Measurements from ENCODE around the gene MPIG6B.

Gene MPIG6B

DNA sequence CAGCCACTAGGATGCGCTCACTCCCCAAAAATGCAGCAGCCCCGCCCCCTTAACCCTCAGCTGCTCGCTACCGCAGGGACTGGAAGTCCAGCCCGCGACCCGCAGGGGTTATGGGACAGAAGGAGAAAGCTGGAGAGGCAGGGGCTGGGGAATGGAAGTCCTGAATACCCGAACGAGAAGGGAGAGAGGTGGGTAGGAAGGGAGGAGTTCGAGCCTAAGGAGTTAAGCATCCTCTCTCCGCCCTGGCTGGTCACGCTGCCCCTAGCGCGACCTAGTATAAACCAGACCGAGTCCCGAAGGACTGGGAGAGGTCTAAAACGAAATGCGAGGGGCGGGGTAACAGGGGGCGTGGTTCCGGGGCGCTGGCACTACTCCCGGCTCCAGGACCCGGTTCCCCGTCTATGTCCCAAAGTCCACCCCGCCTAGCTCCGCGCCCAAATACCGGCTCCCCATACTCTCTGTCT is 6.4 kb downstream of the MPIG6B start (continued):
- TF ChIP-seq, protein P1, sequence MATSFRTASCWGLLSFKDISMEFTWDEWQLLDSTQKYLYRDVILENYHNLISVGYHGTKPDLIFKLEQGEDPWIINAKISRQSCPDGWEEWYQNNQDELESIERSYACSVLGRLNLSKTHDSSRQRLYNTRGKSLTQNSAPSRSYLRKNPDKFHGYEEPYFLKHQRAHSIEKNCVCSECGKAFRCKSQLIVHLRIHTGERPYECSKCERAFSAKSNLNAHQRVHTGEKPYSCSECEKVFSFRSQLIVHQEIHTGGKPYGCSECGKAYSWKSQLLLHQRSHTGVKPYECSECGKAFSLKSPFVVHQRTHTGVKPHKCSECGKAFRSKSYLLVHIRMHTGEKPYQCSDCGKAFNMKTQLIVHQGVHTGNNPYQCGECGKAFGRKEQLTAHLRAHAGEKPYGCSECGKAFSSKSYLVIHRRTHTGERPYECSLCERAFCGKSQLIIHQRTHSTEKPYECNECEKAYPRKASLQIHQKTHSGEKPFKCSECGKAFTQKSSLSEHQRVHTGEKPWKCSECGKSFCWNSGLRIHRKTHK (tag by site-specific recombination; IDR thresholded peaks at IDR 0.05), result no peak
- TF ChIP-seq, protein P2, sequence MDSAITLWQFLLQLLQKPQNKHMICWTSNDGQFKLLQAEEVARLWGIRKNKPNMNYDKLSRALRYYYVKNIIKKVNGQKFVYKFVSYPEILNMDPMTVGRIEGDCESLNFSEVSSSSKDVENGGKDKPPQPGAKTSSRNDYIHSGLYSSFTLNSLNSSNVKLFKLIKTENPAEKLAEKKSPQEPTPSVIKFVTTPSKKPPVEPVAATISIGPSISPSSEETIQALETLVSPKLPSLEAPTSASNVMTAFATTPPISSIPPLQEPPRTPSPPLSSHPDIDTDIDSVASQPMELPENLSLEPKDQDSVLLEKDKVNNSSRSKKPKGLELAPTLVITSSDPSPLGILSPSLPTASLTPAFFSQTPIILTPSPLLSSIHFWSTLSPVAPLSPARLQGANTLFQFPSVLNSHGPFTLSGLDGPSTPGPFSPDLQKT (IDR thresholded peaks at IDR 0.05; ENCODE audit: borderline replicate concordance, low read depth, low read length), result no peak
- TF ChIP-seq ZFP69B (tag by site-specific recombination; IDR thresholded peaks at IDR 0.05) (no peak), ZNF843 (tag by site-specific recombination; IDR thresholded peaks at IDR 0.05) (no peak), ZNF16 (tag by site-specific recombination; IDR thresholded peaks at IDR 0.05; ENCODE audit: low read depth) (no peak), ZNF140 (tag by site-specific recombination; IDR thresholded peaks at IDR 0.05) (no peak), ZNF629 (tag by site-specific recombination; IDR thresholded peaks at IDR 0.05) (peak; percentile 41; the same call in 1 of the 2 replicates), OVOL3 (tag by site-specific recombination; IDR thresholded peaks at IDR 0.05) (no peak), ZNF521 (tag by site-specific recombination; IDR thresholded peaks at IDR 0.05) (no peak), ZFP3 (tag by site-specific recombination; IDR thresholded peaks at IDR 0.05; ENCODE audit: low read depth) (no peak), ZNF677 (tag by site-specific recombination; IDR thresholded peaks at IDR 0.05) (no peak), ZNF19 (tag by site-specific recombination; IDR thresholded peaks at IDR 0.05; ENCODE audit: low read depth) (no peak), KLF1 (tag by site-specific recombination; IDR thresholded peaks at IDR 0.05) (peak; percentile 70; the same call in 1 of the 2 replicates), ZNF302 (tag by site-specific recombination; IDR thresholded peaks at IDR 0.05; ENCODE audit: low read depth) (no peak), ZNF394 (tag by site-specific recombination; IDR thresholded peaks at IDR 0.05; ENCODE audit: borderline replicate concordance) (peak; percentile 19; the same call in 1 of the 2 replicates), RBAK (tag by site-specific recombination; IDR thresholded peaks at IDR 0.05) (no peak), ZNF837 (tag by site-specific recombination; IDR thresholded peaks at IDR 0.05) (no peak), ZBTB7A (tag by site-specific recombination; IDR thresholded peaks at IDR 0.05; ENCODE audit: low read depth) (no peak), ZNF76 (tag by site-specific recombination; IDR thresholded peaks at IDR 0.05; ENCODE audit: borderline replicate concordance, low read depth) (peak; percentile 74)
- TF ChIP-seq, protein P3, sequence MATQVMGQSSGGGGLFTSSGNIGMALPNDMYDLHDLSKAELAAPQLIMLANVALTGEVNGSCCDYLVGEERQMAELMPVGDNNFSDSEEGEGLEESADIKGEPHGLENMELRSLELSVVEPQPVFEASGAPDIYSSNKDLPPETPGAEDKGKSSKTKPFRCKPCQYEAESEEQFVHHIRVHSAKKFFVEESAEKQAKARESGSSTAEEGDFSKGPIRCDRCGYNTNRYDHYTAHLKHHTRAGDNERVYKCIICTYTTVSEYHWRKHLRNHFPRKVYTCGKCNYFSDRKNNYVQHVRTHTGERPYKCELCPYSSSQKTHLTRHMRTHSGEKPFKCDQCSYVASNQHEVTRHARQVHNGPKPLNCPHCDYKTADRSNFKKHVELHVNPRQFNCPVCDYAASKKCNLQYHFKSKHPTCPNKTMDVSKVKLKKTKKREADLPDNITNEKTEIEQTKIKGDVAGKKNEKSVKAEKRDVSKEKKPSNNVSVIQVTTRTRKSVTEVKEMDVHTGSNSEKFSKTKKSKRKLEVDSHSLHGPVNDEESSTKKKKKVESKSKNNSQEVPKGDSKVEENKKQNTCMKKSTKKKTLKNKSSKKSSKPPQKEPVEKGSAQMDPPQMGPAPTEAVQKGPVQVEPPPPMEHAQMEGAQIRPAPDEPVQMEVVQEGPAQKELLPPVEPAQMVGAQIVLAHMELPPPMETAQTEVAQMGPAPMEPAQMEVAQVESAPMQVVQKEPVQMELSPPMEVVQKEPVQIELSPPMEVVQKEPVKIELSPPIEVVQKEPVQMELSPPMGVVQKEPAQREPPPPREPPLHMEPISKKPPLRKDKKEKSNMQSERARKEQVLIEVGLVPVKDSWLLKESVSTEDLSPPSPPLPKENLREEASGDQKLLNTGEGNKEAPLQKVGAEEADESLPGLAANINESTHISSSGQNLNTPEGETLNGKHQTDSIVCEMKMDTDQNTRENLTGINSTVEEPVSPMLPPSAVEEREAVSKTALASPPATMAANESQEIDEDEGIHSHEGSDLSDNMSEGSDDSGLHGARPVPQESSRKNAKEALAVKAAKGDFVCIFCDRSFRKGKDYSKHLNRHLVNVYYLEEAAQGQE (tag by site-specific recombination; IDR thresholded peaks at IDR 0.05), result peak; percentile 38; the same call in 1 of the 2 replicates
- TF ChIP-seq, protein P4, sequence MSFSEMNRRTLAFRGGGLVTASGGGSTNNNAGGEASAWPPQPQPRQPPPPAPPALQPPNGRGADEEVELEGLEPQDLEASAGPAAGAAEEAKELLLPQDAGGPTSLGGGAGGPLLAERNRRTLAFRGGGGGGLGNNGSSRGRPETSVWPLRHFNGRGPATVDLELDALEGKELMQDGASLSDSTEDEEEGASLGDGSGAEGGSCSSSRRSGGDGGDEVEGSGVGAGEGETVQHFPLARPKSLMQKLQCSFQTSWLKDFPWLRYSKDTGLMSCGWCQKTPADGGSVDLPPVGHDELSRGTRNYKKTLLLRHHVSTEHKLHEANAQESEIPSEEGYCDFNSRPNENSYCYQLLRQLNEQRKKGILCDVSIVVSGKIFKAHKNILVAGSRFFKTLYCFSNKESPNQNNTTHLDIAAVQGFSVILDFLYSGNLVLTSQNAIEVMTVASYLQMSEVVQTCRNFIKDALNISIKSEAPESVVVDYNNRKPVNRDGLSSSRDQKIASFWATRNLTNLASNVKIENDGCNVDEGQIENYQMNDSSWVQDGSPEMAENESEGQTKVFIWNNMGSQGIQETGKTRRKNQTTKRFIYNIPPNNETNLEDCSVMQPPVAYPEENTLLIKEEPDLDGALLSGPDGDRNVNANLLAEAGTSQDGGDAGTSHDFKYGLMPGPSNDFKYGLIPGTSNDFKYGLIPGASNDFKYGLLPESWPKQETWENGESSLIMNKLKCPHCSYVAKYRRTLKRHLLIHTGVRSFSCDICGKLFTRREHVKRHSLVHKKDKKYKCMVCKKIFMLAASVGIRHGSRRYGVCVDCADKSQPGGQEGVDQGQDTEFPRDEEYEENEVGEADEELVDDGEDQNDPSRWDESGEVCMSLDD (tag by site-specific recombination; IDR thresholded peaks at IDR 0.05), result no peak
- TF ChIP-seq, protein P5, sequence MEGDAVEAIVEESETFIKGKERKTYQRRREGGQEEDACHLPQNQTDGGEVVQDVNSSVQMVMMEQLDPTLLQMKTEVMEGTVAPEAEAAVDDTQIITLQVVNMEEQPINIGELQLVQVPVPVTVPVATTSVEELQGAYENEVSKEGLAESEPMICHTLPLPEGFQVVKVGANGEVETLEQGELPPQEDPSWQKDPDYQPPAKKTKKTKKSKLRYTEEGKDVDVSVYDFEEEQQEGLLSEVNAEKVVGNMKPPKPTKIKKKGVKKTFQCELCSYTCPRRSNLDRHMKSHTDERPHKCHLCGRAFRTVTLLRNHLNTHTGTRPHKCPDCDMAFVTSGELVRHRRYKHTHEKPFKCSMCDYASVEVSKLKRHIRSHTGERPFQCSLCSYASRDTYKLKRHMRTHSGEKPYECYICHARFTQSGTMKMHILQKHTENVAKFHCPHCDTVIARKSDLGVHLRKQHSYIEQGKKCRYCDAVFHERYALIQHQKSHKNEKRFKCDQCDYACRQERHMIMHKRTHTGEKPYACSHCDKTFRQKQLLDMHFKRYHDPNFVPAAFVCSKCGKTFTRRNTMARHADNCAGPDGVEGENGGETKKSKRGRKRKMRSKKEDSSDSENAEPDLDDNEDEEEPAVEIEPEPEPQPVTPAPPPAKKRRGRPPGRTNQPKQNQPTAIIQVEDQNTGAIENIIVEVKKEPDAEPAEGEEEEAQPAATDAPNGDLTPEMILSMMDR (tag by site-specific recombination; IDR thresholded peaks at IDR 0.05), result peak; percentile 94
- TF ChIP-seq, protein P6, sequence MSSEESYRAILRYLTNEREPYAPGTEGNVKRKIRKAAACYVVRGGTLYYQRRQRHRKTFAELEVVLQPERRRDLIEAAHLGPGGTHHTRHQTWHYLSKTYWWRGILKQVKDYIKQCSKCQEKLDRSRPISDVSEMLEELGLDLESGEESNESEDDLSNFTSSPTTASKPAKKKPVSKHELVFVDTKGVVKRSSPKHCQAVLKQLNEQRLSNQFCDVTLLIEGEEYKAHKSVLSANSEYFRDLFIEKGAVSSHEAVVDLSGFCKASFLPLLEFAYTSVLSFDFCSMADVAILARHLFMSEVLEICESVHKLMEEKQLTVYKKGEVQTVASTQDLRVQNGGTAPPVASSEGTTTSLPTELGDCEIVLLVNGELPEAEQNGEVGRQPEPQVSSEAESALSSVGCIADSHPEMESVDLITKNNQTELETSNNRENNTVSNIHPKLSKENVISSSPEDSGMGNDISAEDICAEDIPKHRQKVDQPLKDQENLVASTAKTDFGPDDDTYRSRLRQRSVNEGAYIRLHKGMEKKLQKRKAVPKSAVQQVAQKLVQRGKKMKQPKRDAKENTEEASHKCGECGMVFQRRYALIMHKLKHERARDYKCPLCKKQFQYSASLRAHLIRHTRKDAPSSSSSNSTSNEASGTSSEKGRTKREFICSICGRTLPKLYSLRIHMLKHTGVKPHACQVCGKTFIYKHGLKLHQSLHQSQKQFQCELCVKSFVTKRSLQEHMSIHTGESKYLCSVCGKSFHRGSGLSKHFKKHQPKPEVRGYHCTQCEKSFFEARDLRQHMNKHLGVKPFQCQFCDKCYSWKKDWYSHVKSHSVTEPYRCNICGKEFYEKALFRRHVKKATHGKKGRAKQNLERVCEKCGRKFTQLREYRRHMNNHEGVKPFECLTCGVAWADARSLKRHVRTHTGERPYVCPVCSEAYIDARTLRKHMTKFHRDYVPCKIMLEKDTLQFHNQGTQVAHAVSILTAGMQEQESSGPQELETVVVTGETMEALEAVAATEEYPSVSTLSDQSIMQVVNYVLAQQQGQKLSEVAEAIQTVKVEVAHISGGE (tag by site-specific recombination; conservative IDR thresholded peaks at IDR 0.05; ENCODE audit: low read depth), result no peak
- TF ChIP-seq, protein P7, sequence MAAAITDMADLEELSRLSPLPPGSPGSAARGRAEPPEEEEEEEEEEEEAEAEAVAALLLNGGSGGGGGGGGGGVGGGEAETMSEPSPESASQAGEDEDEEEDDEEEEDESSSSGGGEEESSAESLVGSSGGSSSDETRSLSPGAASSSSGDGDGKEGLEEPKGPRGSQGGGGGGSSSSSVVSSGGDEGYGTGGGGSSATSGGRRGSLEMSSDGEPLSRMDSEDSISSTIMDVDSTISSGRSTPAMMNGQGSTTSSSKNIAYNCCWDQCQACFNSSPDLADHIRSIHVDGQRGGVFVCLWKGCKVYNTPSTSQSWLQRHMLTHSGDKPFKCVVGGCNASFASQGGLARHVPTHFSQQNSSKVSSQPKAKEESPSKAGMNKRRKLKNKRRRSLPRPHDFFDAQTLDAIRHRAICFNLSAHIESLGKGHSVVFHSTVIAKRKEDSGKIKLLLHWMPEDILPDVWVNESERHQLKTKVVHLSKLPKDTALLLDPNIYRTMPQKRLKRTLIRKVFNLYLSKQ (tag by site-specific recombination; IDR thresholded peaks at IDR 0.05; ENCODE audit: borderline replicate concordance), result no peak
